MG63 (cell line): ENCODE data around the gene KANK4. TPM values are rescaled to one million over a fixed set of nuclear protein-coding genes. Genes with fewer than 3 reads are reported as not detected.

Experiments used
- DNase-seq: peaks from one replicate; pipeline ENCODE4 v3.0.0-alpha.2; 2020
- H3K27me3 ChIP-seq: fragments of 250-450 bp; sonication (Bioruptor Pico); 2 replicates; pipeline ENCODE4 v1.5.1; 2020; ENCODE audit warnings: mild to moderate bottlenecking, moderate library complexity
- H3K36me3 ChIP-seq: fragments of 250-450 bp; sonication (Bioruptor Pico); 2 replicates; pipeline ENCODE4 v1.5.1; 2020; ENCODE audit warnings: mild to moderate bottlenecking, moderate library complexity
- H3K4me3 ChIP-seq: fragments of 250-450 bp; sonication (Bioruptor Pico); 2 replicates; pipeline ENCODE4 v1.5.1; 2020; ENCODE audit warnings: mild to moderate bottlenecking, moderate library complexity
- H3K9me3 ChIP-seq: fragments of 250-450 bp; sonication (Bioruptor Pico); 2 replicates; pipeline ENCODE4 v1.5.1; 2020; ENCODE audit warnings: mild to moderate bottlenecking, moderate library complexity
- total RNA-seq: library from RNA; depleted of rRNA; stranded (reverse); fragments of >200 nt; shearing (Covaris generic); gene quantifications from 2 replicates; pipeline ENCODE4 v1.2.3, GENCODE V29; 2014; ENCODE audit warnings: low replicate concordance

KANK4 gene
- total RNA-seq, 1 experiment from 2014 or later = not detected

- Histone ChIP-seq H3K4me3 (no peak overlapping the region), H3K36me3 (no peaks in the 10 kb centered on the region), H3K27me3 (no peaks in the 10 kb centered on the region), H3K9me3 (no peaks in the 10 kb centered on the region)
- DNase-seq = no peak
Measured at GRCh38 chr1:62342270-62342669, 23.0 kb upstream of the KANK4 start.

GRCh38 chr1:62341615-62342014 lies 22.4 kb upstream of the KANK4 start:
- Histone ChIP-seq H3K4me3 (no peak overlapping the region), H3K9me3 (no peaks in the 10 kb centered on the region), H3K36me3 (no peaks in the 10 kb centered on the region), H3K27me3 (no peaks in the 10 kb centered on the region)
- DNase-seq = no peak

- H3K9me3 ChIP-seq = no peaks in the 10 kb centered on the region
- H3K27me3 ChIP-seq = no peaks in the 10 kb centered on the region
- no peaks in the 10 kb centered on the region for H3K36me3 ChIP-seq
- H3K4me3 ChIP-seq = no peak overlapping the region
- DNase-seq = no peak
Measured at GRCh38 chr1:62341089-62341488, 21.9 kb upstream of the KANK4 start.

- Histone ChIP-seq H3K4me3 (no peak overlapping the region), H3K9me3 (no peaks in the 10 kb centered on the region), H3K36me3 (no peaks in the 10 kb centered on the region), H3K27me3 (no peaks in the 10 kb centered on the region)
- no peak for DNase-seq
Measured at GRCh38 chr1:62337706-62338631, 18.7 kb upstream of the KANK4 start.

- H3K9me3 ChIP-seq = no peaks in the 10 kb centered on the region
- no peaks in the 10 kb centered on the region for H3K27me3 ChIP-seq
- no peak for DNase-seq
- H3K4me3 ChIP-seq = no peak overlapping the region
- no peaks in the 10 kb centered on the region for H3K36me3 ChIP-seq
Measured at GRCh38 chr1:62336995-62337705, 17.9 kb upstream of the KANK4 start.

GRCh38 chr1:62336638-62336994 lies 17.4 kb upstream of the KANK4 start:
- no peak for DNase-seq
- Histone ChIP-seq H3K27me3 (no peaks in the 10 kb centered on the region), H3K4me3 (no peak overlapping the region), H3K9me3 (no peaks in the 10 kb centered on the region), H3K36me3 (no peaks in the 10 kb centered on the region)

- no peaks in the 10 kb centered on the region for H3K9me3 ChIP-seq
- no peaks in the 10 kb centered on the region for H3K36me3 ChIP-seq
- DNase-seq = no peak
- no peak overlapping the region for H3K4me3 ChIP-seq
- H3K27me3 ChIP-seq = no peaks in the 10 kb centered on the region
Measured at GRCh38 chr1:62335656-62336055, 16.4 kb upstream of the KANK4 start.

DNA sequence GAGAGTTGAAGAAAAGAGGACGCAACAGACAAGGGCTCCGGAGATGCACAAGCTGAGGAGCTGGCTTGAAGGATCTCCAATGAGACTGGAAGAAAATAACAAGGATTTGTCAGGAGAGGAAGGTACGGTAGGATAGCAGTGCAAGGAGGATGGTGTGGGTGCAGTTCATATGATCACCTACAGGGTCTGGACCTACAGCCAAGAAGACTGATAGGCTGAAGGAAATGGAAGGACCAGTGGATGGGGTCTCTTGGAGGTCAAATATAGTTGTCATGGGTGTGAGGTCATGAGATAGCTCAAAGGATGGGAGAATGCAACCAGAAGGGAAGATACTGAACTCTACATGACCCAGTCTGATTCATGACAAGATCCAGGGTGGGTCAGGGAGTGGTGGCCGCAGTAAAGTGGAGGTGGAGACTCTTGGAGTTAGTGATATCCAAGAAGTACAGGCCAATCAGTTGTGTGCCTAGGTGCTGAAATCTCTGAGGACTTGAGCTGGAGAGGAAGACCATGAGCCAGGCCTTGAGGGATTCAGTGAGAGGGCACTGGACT lies 15.3 kb upstream of the KANK4 start:
- DNase-seq = no peak
- Histone ChIP-seq H3K9me3 (no peaks in the 10 kb centered on the region), H3K27me3 (no peaks in the 10 kb centered on the region), H3K4me3 (no peak overlapping the region), H3K36me3 (no peaks in the 10 kb centered on the region)

- Histone ChIP-seq H3K9me3 (no peaks in the 10 kb centered on the region), H3K36me3 (no peaks in the 10 kb centered on the region)
- DNase-seq = peak; percentile 56
Measured at GRCh38 chr1:62333441-62333840, 14.2 kb upstream of the KANK4 start.

GRCh38 chr1:62327360-62328055 lies 8.3 kb upstream of the KANK4 start:
- no peak for DNase-seq
- Histone ChIP-seq H3K4me3 (no peak overlapping the region), H3K36me3 (no peaks in the 10 kb centered on the region), H3K27me3 (no peaks in the 10 kb centered on the region), H3K9me3 (no peaks in the 10 kb centered on the region)

More at GRCh38 chr1:62333441-62333840, 14.2 kb upstream of the KANK4 start:
- Histone ChIP-seq H3K27me3 (no peaks in the 10 kb centered on the region), H3K4me3 (no peak overlapping the region)

GRCh38 chr1:62325681-62326080 lies 6.4 kb upstream of the KANK4 start:
- H3K36me3 ChIP-seq = no peaks in the 10 kb centered on the region
- H3K9me3 ChIP-seq = no peaks in the 10 kb centered on the region
- DNase-seq = no peak
- no peaks in the 10 kb centered on the region for H3K27me3 ChIP-seq
- H3K4me3 ChIP-seq = no peak overlapping the region

DNA sequence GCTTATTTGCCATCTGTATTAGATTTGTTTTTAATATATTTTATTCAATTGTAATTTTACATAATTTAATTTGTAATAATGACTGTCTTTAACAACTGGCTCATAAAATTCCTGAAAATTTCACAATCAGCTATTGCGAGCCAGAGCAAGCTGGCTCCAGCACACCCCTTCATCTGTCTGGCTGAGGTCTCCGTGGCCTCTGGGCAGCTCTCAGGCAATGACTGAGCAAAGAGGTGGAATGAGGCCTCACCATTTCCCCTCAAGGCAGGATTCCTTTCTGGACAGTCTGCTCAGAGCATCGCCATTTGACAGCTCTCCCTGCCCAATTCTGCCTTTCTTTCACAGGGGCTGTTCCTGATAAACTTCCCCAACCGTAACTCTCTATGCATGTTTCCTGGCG lies 5.8 kb upstream of the KANK4 start:
- peak; percentile 21 for DNase-seq
- no peaks in the 10 kb centered on the region for H3K36me3 ChIP-seq
- H3K4me3 ChIP-seq = no peak overlapping the region
- H3K27me3 ChIP-seq = no peaks in the 10 kb centered on the region; the same call in 1 of the 2 replicates
- H3K9me3 ChIP-seq = no peaks in the 10 kb centered on the region

GRCh38 chr1:62321446-62321845 lies 2.2 kb upstream of the KANK4 start:
- DNase-seq = peak; percentile 68
- peaks cover 16% of the 10 kb centered on the region for H3K27me3 ChIP-seq
- H3K36me3 ChIP-seq = no peaks in the 10 kb centered on the region
- H3K4me3 ChIP-seq = no peak overlapping the region
- H3K9me3 ChIP-seq = no peaks in the 10 kb centered on the region

DNA sequence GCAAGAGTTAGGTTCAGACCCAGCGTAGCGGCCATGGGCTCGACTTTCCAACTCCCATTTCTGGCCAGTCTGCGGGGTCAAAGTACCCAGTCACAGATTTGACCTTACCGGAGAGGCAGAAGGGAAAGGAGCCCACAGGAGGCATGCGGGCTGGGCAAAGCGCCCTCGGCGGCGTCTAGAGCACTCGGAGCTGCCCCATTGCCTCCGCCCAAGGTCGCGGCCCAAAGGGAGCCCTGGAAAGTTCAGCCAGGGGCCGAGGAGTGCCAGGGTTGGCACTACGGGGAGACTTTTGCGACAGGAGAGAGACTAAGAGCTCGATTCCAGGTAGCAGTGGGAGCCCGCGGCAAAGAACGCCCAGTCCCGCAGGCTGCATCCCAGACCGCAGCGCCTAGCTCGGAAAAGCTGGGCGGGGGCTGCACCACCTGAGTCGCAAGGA lies 896 bp downstream of the KANK4 start:
- Histone ChIP-seq H3K36me3 (no peaks in the 10 kb centered on the region), H3K27me3 (peaks cover 16% of the 10 kb centered on the region), H3K9me3 (no peaks in the 10 kb centered on the region), H3K4me3 (no peak overlapping the region)
- no peak for DNase-seq

- no peaks in the 10 kb centered on the region for H3K36me3 ChIP-seq
- no peak for DNase-seq
- peaks cover 16% of the 10 kb centered on the region for H3K27me3 ChIP-seq
- H3K9me3 ChIP-seq = no peaks in the 10 kb centered on the region
- H3K4me3 ChIP-seq = no peak overlapping the region
Measured at GRCh38 chr1:62317021-62317768, 2.0 kb downstream of the KANK4 start.

- no peak for DNase-seq
- Histone ChIP-seq H3K27me3 (peaks cover 16% of the 10 kb centered on the region), H3K9me3 (no peaks in the 10 kb centered on the region), H3K36me3 (no peaks in the 10 kb centered on the region), H3K4me3 (no peak overlapping the region)
Measured at GRCh38 chr1:62316135-62316534, 3.1 kb downstream of the KANK4 start.
